Activated T-cell treated with anti-CD3 and anti-CD28 coated beads, Interleukin-2, amount 50 U/mL, for 24 hours (primary cell): Measurements from ENCODE around the gene CLUH.
"Not testable (repeated sequence)": the region's sequence is repeated elsewhere in the genome, so short reads cannot be mapped to it uniquely, and the experiment has no call there.

Source experiments
- DNase-seq: peaks from one replicate; pipeline ENCODE4 v3.0.0-alpha.2; 2020
- H3K27ac Mint-ChIP-seq: 2 replicates; pipeline ENCODE4 v1.8.0; 2020; ENCODE audit warnings: mild to moderate bottlenecking, mixed read lengths
- H3K27me3 Mint-ChIP-seq: 2 replicates; pipeline ENCODE4 v1.8.0; 2020; ENCODE audit warnings: mixed read lengths
- H3K36me3 Mint-ChIP-seq: 2 replicates; pipeline ENCODE4 v1.8.0; 2020; ENCODE audit warnings: low read depth, mixed read lengths
- H3K4me1 Mint-ChIP-seq: 2 replicates; pipeline ENCODE4 v1.8.0; 2020; ENCODE audit warnings: low read depth, mixed read lengths
- H3K4me3 Mint-ChIP-seq: 2 replicates; pipeline ENCODE4 v1.8.0; 2020; ENCODE audit warnings: mild to moderate bottlenecking, moderate library complexity, mixed read lengths
- H3K9me3 Mint-ChIP-seq: 2 replicates; pipeline ENCODE4 v1.8.0; 2020; ENCODE audit warnings: mixed read lengths

Gene CLUH

DNA sequence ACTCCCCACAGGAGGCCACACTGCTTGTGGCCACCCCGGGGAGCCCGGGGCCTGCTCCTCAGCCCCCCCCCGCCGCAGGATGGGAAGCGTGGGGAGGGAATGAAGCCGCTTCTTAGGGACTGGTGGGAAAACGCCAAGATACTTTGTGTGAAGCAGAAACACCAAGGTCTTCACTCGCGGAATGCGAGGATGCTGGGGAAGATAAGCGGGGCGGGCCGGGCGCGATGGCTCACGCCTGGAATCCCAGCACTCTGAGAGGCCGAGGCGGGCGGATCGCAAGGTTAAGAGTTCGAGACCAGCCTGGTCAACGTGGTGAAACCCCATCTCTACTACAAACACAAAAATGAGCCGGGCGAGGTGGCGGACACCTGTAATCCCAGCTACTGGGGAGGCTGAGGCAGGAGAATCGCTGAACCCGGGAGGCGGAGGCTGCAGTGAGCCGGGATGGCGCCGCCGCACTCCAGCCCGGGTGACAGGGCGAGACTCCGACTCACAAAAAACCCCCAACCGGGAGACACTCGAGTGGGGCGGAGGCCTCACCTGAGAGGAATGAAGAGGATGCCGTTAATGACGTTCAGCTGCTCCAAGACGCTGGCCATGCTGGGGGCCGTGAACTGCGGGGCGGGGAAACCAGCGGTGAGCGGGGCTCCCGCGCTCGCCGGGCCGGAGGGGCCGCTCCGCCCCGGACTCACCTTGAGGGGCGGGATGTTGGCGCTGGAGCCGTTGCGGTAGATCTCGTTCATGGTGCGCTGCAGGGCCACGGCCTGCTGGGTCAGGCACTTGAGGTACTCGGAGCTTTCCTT is 20.3 kb downstream of the CLUH start:
- Mint-ChIP-seq H3K9me3 (no peaks in the 10 kb centered on the region), H3K27me3 (no peaks in the 10 kb centered on the region), H3K36me3 (peaks cover 71% of the 10 kb centered on the region), H3K27ac (peak overlapping the region; percentile 61), H3K4me3 (no peak overlapping the region), H3K4me1 (peaks cover 7% of the 10 kb centered on the region)
- peak; percentile 26 for DNase-seq

DNA sequence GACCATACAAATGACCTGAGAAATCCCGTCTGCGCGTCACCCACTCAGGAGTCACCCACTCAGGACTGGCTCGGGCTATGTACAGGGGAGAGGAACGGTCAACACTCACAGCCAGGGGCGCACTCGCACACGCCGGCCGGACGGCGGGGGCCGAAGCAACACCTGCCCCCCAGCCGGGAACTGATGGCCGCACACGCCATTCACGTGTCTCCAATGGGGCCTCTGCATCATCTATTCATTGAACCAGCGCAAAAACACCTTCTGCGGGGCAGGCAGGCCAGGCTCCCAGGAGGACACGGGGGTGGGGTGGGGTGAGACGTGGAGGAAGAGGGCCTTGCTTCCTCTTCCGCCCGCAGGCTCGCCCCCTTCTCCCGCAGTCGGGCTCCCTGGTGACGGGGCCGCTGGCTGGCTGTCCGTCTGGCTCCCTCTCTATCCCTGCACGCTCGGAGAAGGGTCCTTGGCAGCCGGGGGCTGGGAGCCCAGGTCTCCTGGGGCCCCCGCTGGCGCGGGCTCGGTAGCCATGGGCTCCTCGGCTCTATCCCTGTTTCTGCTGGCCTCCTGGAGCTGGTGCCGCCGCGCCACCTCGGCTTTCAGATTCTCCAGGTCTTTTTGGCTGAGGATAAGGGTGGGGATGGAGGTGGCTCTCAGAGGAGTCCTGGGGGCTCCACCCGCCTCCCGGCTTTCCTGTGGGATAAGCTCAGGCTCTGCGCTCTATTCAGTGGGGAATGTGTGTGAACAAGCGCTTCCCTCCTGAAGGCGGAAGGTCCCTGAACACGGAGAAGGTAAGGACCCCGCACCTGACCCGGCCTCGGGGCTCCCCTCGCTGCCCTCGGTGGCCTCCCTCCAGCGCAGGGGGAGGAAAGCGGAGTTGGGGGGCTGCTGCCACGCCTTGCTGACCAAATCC is 21.1 kb downstream of the CLUH start:
- H3K4me3 Mint-ChIP-seq, result no peak overlapping the region
- H3K9me3 Mint-ChIP-seq, result no peaks in the 10 kb centered on the region
- H3K4me1 Mint-ChIP-seq, result peaks cover 7% of the 10 kb centered on the region
- DNase-seq, result peak; percentile 34
- no peaks in the 10 kb centered on the region for H3K27me3 Mint-ChIP-seq
- H3K27ac Mint-ChIP-seq, result peak overlapping the region; percentile 64
- peaks cover 69% of the 10 kb centered on the region for H3K36me3 Mint-ChIP-seq

DNA sequence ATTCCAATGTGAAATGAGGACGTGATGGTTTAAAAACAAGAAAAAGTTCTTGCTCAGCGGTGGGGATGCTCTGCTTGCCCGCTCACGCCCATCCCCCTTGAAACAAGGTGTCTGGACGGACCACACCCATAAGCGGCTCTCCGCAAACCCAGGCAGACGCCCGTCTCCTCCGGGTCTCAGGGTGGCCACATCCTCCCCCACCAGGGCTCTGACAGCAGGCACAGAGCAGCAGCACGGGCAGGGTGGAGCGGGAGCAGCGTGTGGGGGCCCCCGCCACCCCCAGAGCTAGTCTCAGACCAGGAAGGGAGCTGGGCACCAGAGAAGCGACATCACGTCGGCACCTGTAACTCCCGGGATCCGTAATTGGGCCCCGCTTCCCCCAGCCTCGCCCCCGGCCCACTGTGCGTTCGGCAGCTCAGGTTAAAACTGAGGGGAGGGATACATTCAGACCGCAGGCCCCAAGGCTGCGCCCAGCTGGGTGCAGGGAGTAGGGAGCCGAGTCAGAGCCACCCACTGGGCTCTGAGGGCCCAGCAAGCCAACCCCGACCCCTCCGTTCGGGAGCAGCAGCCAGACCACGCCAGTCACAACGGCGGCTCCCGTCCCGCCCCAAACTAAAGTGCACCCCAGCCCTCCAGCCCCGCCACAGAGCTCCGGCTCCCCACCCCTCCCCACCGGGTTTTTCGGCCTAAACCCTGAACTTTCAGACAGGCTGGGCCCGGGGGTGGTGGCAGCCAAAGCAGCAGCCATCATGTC is 22.0 kb downstream of the CLUH start:
- H3K4me3 Mint-ChIP-seq, result peak overlapping the region; percentile 11
- H3K27ac Mint-ChIP-seq, result peak overlapping the region; percentile 78
- no peaks in the 10 kb centered on the region for H3K27me3 Mint-ChIP-seq
- H3K36me3 Mint-ChIP-seq, result peaks cover 66% of the 10 kb centered on the region
- no peak for DNase-seq
- peaks cover 7% of the 10 kb centered on the region for H3K4me1 Mint-ChIP-seq
- H3K9me3 Mint-ChIP-seq, result no peaks in the 10 kb centered on the region

DNA sequence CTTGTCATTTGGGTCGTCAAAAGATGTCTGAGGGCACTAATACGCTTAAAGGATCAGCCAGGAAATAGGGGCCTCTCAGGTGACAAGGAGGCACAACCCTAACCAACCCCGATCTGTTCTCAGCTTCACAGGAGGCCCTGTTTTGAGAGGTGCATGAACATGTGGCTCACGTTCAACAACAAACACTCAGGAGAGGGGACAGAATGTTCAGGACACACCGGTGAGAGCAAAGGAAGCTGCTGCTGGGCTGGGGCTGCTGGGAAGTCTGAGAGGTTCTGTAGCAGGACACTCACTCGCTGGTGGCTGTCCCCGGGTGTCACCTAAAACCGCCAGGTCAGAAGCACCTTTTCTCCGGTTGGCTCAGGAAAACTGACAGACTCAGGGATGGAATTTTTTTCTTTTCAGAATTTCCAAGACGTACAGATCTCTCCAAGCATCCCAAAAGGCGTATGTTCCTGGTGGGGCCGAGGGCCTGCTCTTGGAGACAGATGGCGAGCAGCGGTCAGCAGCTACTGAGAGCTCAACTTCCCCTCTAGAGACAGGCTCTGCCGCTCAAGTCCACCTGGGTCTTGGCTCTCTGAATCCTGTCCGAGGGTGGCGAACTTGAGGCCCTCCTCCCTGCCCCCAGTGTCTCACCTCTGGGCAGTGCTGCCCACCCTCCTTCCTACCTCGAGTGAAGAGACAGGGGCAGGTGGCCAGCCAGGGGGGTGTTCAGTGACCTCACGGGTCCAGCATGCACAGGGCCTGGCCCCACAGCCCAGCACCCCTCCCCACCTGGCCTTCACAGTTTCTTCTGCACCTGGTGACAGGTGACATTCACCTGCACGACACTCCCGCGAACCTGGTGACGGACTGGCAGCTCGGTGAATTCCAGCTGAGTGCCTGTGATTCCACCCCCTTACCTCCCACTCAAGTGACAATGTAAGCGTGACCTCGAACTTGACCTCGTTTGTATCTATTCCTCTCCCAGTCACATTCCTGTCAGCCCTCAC is 22.9 kb downstream of the CLUH start:
- Mint-ChIP-seq H3K4me3 (peak overlapping the region; percentile 11), H3K27me3 (no peaks in the 10 kb centered on the region), H3K36me3 (peaks cover 67% of the 10 kb centered on the region), H3K9me3 (no peaks in the 10 kb centered on the region), H3K4me1 (peaks cover 7% of the 10 kb centered on the region), H3K27ac (peak overlapping the region; percentile 78)
- no peak for DNase-seq

DNA sequence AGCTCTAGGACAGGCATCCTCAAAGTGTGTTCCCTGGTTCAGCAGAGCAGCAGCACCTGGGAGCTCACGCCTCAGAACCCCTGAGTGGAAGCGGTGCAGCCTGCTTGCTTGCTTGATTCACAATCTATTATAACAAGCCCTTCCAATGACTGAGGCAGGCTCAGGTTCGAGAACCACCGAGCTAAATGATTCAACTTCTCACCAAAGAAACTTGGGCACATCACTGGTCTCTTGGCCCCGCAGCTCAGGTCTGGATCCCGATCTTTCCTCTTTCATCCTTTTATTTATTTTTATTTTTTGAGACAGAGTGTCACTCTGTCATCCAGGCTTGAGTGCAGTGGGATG is 24.5 kb downstream of the CLUH start:
- Mint-ChIP-seq H3K9me3 (no peaks in the 10 kb centered on the region), H3K27me3 (no peaks in the 10 kb centered on the region), H3K4me1 (peaks cover 7% of the 10 kb centered on the region), H3K36me3 (peaks cover 73% of the 10 kb centered on the region), H3K27ac (peak overlapping the region; percentile 85), H3K4me3 (no peak overlapping the region)
- no peak for DNase-seq

DNA sequence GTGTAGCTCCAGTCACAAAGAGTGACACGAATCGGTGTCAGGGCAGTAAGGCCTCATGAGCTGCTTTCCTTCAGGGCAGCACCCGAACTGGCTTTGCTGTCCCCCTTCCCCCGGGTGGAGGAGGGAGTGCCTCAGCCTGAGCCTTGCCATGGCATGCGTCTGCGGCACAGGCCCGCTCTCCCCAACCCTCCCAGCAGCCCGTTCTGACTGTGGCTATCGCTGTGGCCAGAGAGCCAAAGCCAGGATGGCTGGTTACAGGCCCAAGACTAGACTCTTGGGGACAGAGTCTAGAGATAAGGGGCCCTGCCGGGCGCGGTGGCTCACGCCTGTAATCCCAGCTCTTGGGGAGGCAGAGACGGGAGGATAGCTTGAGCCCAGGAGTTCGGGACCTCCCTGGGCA is 25.9 kb downstream of the CLUH start:
- H3K27ac Mint-ChIP-seq, result peak overlapping the region; percentile 31
- no peaks in the 10 kb centered on the region for H3K27me3 Mint-ChIP-seq
- DNase-seq, result no peak
- H3K4me1 Mint-ChIP-seq, result peaks cover 7% of the 10 kb centered on the region
- H3K4me3 Mint-ChIP-seq, result no peak overlapping the region
- peaks cover 76% of the 10 kb centered on the region for H3K36me3 Mint-ChIP-seq
- H3K9me3 Mint-ChIP-seq, result no peaks in the 10 kb centered on the region

DNA sequence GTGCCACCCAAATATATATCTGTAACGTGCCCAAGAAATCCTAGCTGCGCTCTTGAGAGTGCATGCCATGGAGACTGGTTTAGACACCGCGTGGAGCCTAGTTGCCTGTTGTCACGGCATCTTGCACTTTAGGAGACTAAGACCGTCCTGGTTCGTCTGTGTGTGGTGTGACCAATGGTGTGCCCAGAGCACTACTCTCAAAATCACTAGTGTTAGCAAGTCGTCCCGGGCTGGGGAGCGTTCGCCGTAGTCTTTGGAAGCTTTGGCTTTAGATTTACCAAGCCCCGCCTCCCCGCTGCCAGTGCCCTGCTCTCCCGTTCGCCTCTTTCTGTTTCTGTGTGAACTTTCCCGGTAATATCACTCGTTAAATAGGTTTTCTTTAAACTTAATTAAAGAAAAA is 27.0 kb downstream of the CLUH start:
- peaks cover 79% of the 10 kb centered on the region for H3K36me3 Mint-ChIP-seq
- H3K27me3 Mint-ChIP-seq, result no peaks in the 10 kb centered on the region
- peak overlapping the region; percentile 70 for H3K27ac Mint-ChIP-seq
- DNase-seq, result no peak
- no peaks in the 10 kb centered on the region for H3K9me3 Mint-ChIP-seq
- H3K4me1 Mint-ChIP-seq, result peaks cover 5% of the 10 kb centered on the region
- H3K4me3 Mint-ChIP-seq, result no peak overlapping the region

DNA sequence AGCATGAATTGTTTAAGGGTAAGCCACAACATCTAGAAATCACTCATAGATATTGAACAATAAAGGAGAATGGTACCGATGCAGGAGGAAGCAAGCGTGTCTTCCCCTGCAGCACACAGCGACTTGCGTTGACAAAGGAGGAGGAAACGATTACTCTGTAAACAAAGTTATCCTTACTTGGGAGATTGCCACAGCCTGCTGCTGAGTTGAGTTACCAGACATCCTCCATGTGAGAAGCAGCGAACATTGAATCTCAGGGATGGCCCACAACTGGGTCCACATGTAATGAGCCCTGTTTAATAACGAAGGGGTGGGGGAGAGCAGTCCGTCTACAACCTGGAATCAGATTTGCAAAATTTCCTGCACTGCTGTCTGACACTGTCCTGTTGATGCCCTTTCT is 27.7 kb downstream of the CLUH start:
- no peak for DNase-seq
- H3K9me3 Mint-ChIP-seq, result no peaks in the 10 kb centered on the region
- no peak overlapping the region for H3K4me3 Mint-ChIP-seq
- no peaks in the 10 kb centered on the region for H3K27me3 Mint-ChIP-seq
- H3K4me1 Mint-ChIP-seq, result peaks cover under 1% of the 10 kb centered on the region
- H3K36me3 Mint-ChIP-seq, result peaks cover 79% of the 10 kb centered on the region
- H3K27ac Mint-ChIP-seq, result peak overlapping the region; percentile 70

DNA sequence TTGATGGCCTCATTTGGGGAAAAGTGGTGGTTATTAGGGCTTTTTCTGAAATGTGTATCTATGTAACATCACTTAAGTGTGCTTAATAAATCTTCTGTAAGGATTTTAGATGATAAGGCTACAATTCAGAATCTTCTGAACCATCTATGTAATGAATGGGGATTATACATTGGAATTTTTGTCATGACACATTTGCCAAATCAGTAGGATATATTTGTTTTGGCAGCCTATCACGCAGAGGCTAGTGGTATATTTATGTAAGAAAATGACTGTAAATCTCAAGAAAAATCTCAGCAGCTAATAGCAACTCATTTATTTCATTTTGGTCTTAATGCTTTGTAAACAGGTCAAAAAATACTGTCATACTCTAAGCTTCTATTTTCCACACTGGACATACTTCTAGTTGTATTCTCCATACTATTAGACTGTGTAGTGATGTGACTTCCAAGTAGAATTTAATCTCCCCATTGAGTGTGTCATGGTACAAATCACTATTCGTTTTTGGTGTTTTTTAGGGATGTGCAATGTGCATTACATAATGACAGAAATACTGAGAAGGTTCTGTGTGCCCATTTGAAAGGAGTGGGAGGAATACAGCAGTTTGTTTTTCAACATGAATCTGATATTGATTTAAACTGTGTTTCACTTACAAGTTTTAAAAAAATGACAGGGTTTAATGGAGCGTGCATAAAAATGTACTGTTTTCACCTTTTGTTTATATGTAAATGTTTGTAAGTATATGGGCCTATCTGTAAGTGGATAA is 29.2 kb downstream of the CLUH start:
- H3K27me3 Mint-ChIP-seq, result no peaks in the 10 kb centered on the region
- no peaks in the 10 kb centered on the region for H3K9me3 Mint-ChIP-seq
- H3K4me3 Mint-ChIP-seq, result no peak overlapping the region
- DNase-seq, result no peak
- H3K36me3 Mint-ChIP-seq, result peaks cover 73% of the 10 kb centered on the region
- H3K27ac Mint-ChIP-seq, result no peak overlapping the region
- H3K4me1 Mint-ChIP-seq, result no peaks in the 10 kb centered on the region

DNA sequence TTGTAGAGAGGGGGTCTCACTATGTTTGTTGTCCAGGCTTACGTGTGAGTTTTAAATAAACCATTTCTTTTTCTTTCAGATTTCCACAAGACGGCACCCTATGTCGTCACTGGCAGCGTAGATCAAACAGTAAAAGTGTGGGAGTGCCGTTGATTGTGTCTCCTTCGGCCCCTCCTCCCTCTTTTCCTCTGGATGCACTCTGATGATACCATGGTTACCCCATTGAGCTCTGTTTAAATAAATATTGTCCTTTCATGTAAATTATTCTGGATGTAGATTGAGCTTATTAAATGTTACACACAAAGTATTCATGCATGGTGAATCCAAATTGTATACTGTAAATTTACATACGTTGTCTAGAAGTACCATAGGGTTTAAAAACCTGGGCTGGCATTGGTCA is 29.9 kb downstream of the CLUH start:
- H3K4me1 Mint-ChIP-seq, result no peaks in the 10 kb centered on the region
- H3K27me3 Mint-ChIP-seq, result no peaks in the 10 kb centered on the region
- no peak overlapping the region for H3K27ac Mint-ChIP-seq
- no peak for DNase-seq
- no peak overlapping the region for H3K4me3 Mint-ChIP-seq
- H3K36me3 Mint-ChIP-seq, result peaks cover 78% of the 10 kb centered on the region
- no peaks in the 10 kb centered on the region for H3K9me3 Mint-ChIP-seq

DNA sequence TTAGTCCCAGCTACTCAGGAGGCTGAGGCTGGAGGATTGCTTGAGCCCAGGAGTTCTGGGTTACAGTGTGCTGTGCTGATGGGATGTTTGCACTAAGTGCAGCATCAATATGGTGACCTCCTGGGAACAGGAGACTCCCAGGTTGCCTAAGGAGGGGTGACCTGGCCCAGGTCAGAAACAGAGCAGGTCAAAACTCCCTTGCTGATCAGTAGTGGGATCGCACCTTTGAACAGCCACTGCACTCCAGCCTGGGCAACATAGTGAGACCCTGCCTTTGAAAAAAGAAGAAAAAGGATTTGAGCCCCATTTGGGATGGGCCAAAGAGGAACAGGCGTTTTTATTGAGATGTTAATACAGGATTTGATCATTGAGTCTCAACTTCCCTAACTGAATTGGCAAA is 30.6 kb downstream of the CLUH start:
- Mint-ChIP-seq H3K4me1 (no peaks in the 10 kb centered on the region), H3K27me3 (no peaks in the 10 kb centered on the region), H3K27ac (peak overlapping the region; percentile 68), H3K9me3 (no peaks in the 10 kb centered on the region), H3K4me3 (no peak overlapping the region), H3K36me3 (peaks cover 85% of the 10 kb centered on the region)
- DNase-seq, result no peak

DNA sequence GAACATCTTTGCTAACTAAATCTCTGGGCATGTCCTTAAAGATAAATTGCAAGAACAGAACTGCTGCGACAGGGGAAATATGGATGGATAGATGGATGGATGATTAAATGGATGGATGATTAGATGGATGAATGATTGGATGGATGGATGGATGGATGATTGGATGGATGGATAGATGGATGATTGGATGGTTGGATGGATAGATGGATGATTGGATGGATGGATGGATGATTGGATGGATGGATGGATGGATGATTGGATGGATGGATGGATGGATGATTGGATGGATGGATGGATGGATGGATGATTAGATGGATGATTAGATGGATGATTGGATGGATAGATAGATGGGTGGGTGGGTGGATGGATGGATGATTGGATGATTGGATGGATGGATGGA is 32.3 kb downstream of the CLUH start:
- not testable (repeated sequence) for H3K27me3 Mint-ChIP-seq, DNase-seq, H3K27ac Mint-ChIP-seq, H3K4me3 Mint-ChIP-seq, H3K4me1 Mint-ChIP-seq, H3K9me3 Mint-ChIP-seq
- peaks cover 88% of the 10 kb centered on the region for H3K36me3 Mint-ChIP-seq

DNA sequence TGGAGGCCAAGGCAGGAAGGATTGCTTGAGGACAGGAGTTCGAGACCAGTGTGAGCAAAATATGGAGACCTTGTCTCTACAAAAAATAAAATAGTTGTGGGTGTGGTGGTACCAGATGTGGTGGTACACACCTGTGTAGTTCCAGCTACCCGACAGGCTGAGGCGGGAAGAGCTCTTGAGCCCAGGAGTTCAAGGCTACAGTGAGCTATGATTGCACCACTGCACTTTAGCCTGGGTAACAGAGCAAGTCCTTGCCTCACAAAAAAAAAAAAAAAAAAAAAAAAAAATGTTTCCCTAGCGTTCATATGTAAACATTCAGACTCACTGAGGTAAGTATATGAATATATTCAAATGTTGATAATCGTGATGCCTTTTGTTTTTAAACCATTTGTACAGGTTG is 39.5 kb downstream of the CLUH start:
- Mint-ChIP-seq H3K27ac (no peak overlapping the region), H3K27me3 (no peaks in the 10 kb centered on the region), H3K36me3 (peaks cover 91% of the 10 kb centered on the region), H3K9me3 (no peaks in the 10 kb centered on the region), H3K4me3 (no peak overlapping the region), H3K4me1 (peaks cover 5% of the 10 kb centered on the region)
- DNase-seq, result no peak
